Measurements from ENCODE around the gene KRT83. TPM values are rescaled to one million over a fixed set of nuclear protein-coding genes. Genes with fewer than 3 reads are reported as not detected.

The KRT83 gene
- total RNA-seq, 1 donor from 2014 or later, result not detected

- DNase-seq (ENCODE audit: low read depth), result no peak
- Histone ChIP-seq H3K27me3 (ENCODE audit: control insufficient read depth, insufficient read depth, low read length) (no peaks in the 10 kb centered on the region), H3K4me3 (ENCODE audit: low read depth, low read length) (no peak overlapping the region), H3K36me3 (ENCODE audit: control insufficient read depth, insufficient read depth, low read length) (no peaks in the 10 kb centered on the region)
- FAIRE-seq, result no peak
- TF ChIP-seq CTCF (IDR thresholded peaks at IDR 0.05; ENCODE audit: insufficient read depth, low read length, severe bottlenecking), result no peak
Observed at GRCh38 chr12:52335598-52336262, 14.5 kb upstream of the KRT83 start.

GRCh38 chr12:52334185-52334584, 13.0 kb upstream of the KRT83 start:
- no peak for FAIRE-seq
- no peak overlapping the region for H3K4me3 ChIP-seq (ENCODE audit: low read depth, low read length)
- no peaks in the 10 kb centered on the region for H3K36me3 ChIP-seq (ENCODE audit: control insufficient read depth, insufficient read depth, low read length)
- TF ChIP-seq CTCF (IDR thresholded peaks at IDR 0.05; ENCODE audit: insufficient read depth, low read length, severe bottlenecking), result no peak
- DNase-seq (ENCODE audit: low read depth), result no peak
- no peaks in the 10 kb centered on the region for H3K27me3 ChIP-seq (ENCODE audit: control insufficient read depth, insufficient read depth, low read length)

GRCh38 chr12:52333321-52333720, 12.1 kb upstream of the KRT83 start:
- H3K27me3 ChIP-seq (ENCODE audit: control insufficient read depth, insufficient read depth, low read length), result no peaks in the 10 kb centered on the region
- FAIRE-seq (no peak), DNase-seq (ENCODE audit: low read depth) (no peak)
- no peaks in the 10 kb centered on the region for H3K36me3 ChIP-seq (ENCODE audit: control insufficient read depth, insufficient read depth, low read length)
- no peak overlapping the region for H3K4me3 ChIP-seq (ENCODE audit: low read depth, low read length)
- no peak for TF ChIP-seq CTCF (IDR thresholded peaks at IDR 0.05; ENCODE audit: insufficient read depth, low read length, severe bottlenecking)

- DNase-seq (ENCODE audit: low read depth) (no peak), FAIRE-seq (peak; percentile 32)
- Histone ChIP-seq H3K27me3 (ENCODE audit: control insufficient read depth, insufficient read depth, low read length) (no peaks in the 10 kb centered on the region), H3K4me3 (ENCODE audit: low read depth, low read length) (no peak overlapping the region), H3K36me3 (ENCODE audit: control insufficient read depth, insufficient read depth, low read length) (no peaks in the 10 kb centered on the region)
- no peak for TF ChIP-seq CTCF (IDR thresholded peaks at IDR 0.05; ENCODE audit: insufficient read depth, low read length, severe bottlenecking)
Observed at GRCh38 chr12:52332381-52332780, 11.2 kb upstream of the KRT83 start.

GRCh38 chr12:52331833-52332232, 10.6 kb upstream of the KRT83 start:
- Histone ChIP-seq H3K36me3 (ENCODE audit: control insufficient read depth, insufficient read depth, low read length) (no peaks in the 10 kb centered on the region), H3K4me3 (ENCODE audit: low read depth, low read length) (no peak overlapping the region), H3K27me3 (ENCODE audit: control insufficient read depth, insufficient read depth, low read length) (no peaks in the 10 kb centered on the region)
- FAIRE-seq (no peak), DNase-seq (ENCODE audit: low read depth) (no peak)
- TF ChIP-seq CTCF (IDR thresholded peaks at IDR 0.05; ENCODE audit: insufficient read depth, low read length, severe bottlenecking), result no peak

GRCh38 chr12:52331039-52331438, 9.8 kb upstream of the KRT83 start:
- DNase-seq (ENCODE audit: low read depth) (no peak), FAIRE-seq (peak; percentile 18)
- TF ChIP-seq CTCF (IDR thresholded peaks at IDR 0.05; ENCODE audit: insufficient read depth, low read length, severe bottlenecking), result no peak
- no peaks in the 10 kb centered on the region for H3K36me3 ChIP-seq (ENCODE audit: control insufficient read depth, insufficient read depth, low read length)
- no peak overlapping the region for H3K4me3 ChIP-seq (ENCODE audit: low read depth, low read length)
- H3K27me3 ChIP-seq (ENCODE audit: control insufficient read depth, insufficient read depth, low read length), result no peaks in the 10 kb centered on the region

Measured in bronchial epithelial cell (primary cell).